22Rv1 (cell line): Measurements from ENCODE around the gene IL26.

Source experiments
- H3K27ac ChIP-seq: fragments of 450-650 bp; 2 replicates; pipeline ENCODE4 v1.5.1; 2017
- CTCF ChIP-seq: fragments of 450-650 bp; IDR thresholded peaks from 2 replicates; pipeline ENCODE4 v1.5.1; 2017; ENCODE audit warnings: mild to moderate bottlenecking
- ZFX ChIP-seq: fragments of 450-650 bp; IDR thresholded peaks from 2 replicates; pipeline ENCODE4 v1.6.1; 2017; ENCODE audit warnings: antibody characterized with exemption, borderline replicate concordance

IL26 gene

DNA sequence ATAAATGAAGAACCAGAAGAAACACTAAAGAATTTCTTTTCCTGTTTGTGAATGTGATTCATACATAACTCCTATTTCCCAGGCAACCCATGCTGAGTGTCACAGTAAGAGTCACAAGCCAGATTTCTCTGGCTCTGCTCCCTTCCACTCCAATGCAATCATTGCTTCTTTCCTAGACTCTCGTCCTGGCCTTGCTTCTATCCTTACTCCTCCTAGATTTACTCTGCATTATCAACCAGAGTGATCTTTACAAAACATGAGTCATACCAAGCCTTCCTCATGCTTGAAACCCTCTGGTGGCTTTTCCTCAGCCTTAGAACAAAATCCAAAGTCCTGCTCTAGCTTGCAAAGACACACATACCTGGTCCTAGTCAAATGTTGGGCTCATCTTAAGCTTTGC lies 14.5 kb upstream of the IL26 start:
- no peak overlapping the region for H3K27ac ChIP-seq
- TF ChIP-seq CTCF (no peak), ZFX (no peak)

GRCh38 chr12:68239309-68239982 lies 13.8 kb upstream of the IL26 start:
- no peak for TF ChIP-seq ZFX
- no peak for TF ChIP-seq CTCF
- H3K27ac ChIP-seq: no peak overlapping the region

- H3K27ac ChIP-seq: no peak overlapping the region
- no peak for TF ChIP-seq ZFX
- no peak for TF ChIP-seq CTCF
Observed at GRCh38 chr12:68237619-68238018, 12.0 kb upstream of the IL26 start.

- H3K27ac ChIP-seq: no peak overlapping the region
Observed at GRCh38 chr12:68237078-68237477, 11.5 kb upstream of the IL26 start.

GRCh38 chr12:68236421-68237059 lies 10.9 kb upstream of the IL26 start:
- H3K27ac ChIP-seq: no peak overlapping the region
- TF ChIP-seq ZFX (no peak), CTCF (no peak)

More at GRCh38 chr12:68237078-68237477, 11.5 kb upstream of the IL26 start:
- TF ChIP-seq ZFX (no peak), CTCF (peak; percentile 21)

GRCh38 chr12:68235576-68235975 lies 10.0 kb upstream of the IL26 start:
- H3K27ac ChIP-seq: no peak overlapping the region
- TF ChIP-seq ZFX (no peak), CTCF (no peak)

GRCh38 chr12:68234140-68234539 lies 8.5 kb upstream of the IL26 start:
- H3K27ac ChIP-seq: no peak overlapping the region
- TF ChIP-seq CTCF (no peak), ZFX (no peak)
